ENCODE results near the gene XPR1.

DNA sequence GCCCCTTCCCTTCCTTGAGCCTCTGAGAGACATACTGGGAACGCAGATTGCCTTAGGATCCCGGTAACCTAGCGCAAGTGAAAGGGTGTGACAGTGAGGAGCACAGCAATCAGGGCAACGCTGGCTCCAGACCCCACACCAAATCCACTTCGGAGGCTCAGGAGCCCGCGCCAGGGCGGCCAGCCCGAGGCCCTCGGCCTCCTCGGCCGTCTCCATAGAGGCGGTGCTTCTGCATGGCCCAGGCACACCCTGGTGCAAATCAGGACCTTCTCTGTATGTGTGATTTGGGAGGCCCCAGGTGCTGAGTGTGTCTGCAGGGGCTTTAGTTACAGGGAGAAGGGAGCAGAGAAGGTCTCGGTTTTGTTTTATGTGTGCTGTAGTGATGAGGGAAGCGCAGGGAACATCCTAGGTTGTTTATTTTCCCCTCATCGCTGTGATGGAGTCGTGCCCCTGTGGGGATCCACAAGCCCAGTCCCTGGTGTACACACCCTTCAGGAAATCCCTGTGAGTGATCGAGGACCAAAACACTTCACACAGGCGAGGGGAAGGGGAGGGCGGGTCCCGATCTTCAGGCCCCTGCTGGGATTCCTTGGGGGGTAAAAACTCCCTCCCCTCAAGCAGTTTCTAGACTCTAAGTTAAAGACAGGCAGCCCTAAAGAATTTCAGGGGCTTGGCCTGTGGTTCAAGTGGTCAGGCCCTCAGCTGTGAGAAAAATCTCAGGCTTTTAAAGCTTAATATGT lies 290.2 kb downstream of the XPR1 start:
- TF ChIP-seq POLR2AphosphoS5 (IDR thresholded peaks at IDR 0.05; ENCODE audit: insufficient read depth in 1 of 2, low read depth in 1 of 2) (no peak), CTCF (IDR thresholded peaks at IDR 0.05) (no peak), POLR2A (IDR thresholded peaks at IDR 0.05) (no peak)
